A549 (cell line): ENCODE data around the gene SSUH2. TPM values are rescaled to one million over a fixed set of nuclear protein-coding genes. Genes with fewer than 3 reads are reported as not detected.
A peak's percentile ranks its signal among the peaks of the same experiment; 100 is the strongest.
"Not testable (repeated sequence)": the region's sequence is repeated elsewhere in the genome, so short reads cannot be mapped to it uniquely, and the experiment has no call there.

ENCODE experiments used
- ATAC-seq, 2 experiments: fragments of 200-7000 bp in 1 of 2; fragments of >200 bp in 1 of 2; cut with Nextera tagmentation in 1 of 2; cut with Tn5 transposase in 1 of 2; 3 replicates each; pipeline versions ENCODE4 v1.8.0 to v1.9.1; 2018 to 2020; ENCODE audit warnings: mild to moderate bottlenecking in 1 of 2, moderate library complexity in 1 of 2
- CTCF ChIA-PET: fragments of 300-600 bp; sonication (Branson Sonifier 250); formaldehyde crosslinking; extraction: SDS; loops from one replicate; lab custom pipeline; 2021; ENCODE audit warnings: antibody characterized with exemption, inconsistent platforms; lab: Yijun Ruan, JAX
- POLR2A ChIA-PET: fragments of 350-600 bp; formaldehyde crosslinking; extraction: SDS; loops from one replicate; lab custom pipeline; 2021; ENCODE audit warnings: antibody characterized with exemption, inconsistent platforms; lab: Yijun Ruan, JAX
- DNase-seq, 2 experiments: peaks; one replicate each; pipeline versions ENCODE4 v3.0.0 to v3.0.0-alpha.2; 2011 to 2016; ENCODE audit warnings: low read depth in 1 of 2, low spot score in 1 of 2
- FAIRE-seq: peaks from 2 replicates; lab custom pipeline; 2011; peaks lifted over from hg19 to GRCh38; lab: Jason Lieb, UNC
- H3K27ac ChIP-seq, 2 experiments: fragments of >200 bp; sonication (Bioruptor Twin); formaldehyde crosslinking; 3 replicates each; pipeline ENCODE4 v1.5.1; 2016 to 2017
- H3K4me1 ChIP-seq: fragments of >200 bp; sonication (Bioruptor Twin); formaldehyde crosslinking; 3 replicates; pipeline ENCODE4 v1.6.1; 2016
- H3K4me2 ChIP-seq: fragments of >200 bp; sonication (Bioruptor Twin); formaldehyde crosslinking; 3 replicates; pipeline ENCODE4 v1.6.1; 2016
- H3K4me3 ChIP-seq: fragments of >200 bp; sonication (Bioruptor Twin); formaldehyde crosslinking; 3 replicates; pipeline ENCODE4 v1.5.1; 2016
- H3K9me3 ChIP-seq: fragments of >200 bp; sonication (Bioruptor Twin); formaldehyde crosslinking; 3 replicates; pipeline ENCODE4 v1.6.1; 2016
- FOSL2 ChIP-seq, 2 experiments: fragments of 450-650 bp in 1 of 2; fragments of >200 bp in 1 of 2; sonication (Bioruptor Twin) in 1 of 2; formaldehyde crosslinking; IDR thresholded peaks; 2 replicates each; pipeline versions ENCODE4 v1.5.0 to v1.6.1; 2016 to 2020; ENCODE audit warnings: mild to moderate bottlenecking in 1 of 2, moderate library complexity in 1 of 2
- HOXB13 ChIP-seq: fragments of 250-450 bp; sonication (Bioruptor Pico); IDR thresholded peaks from 2 replicates; pipeline ENCODE4 v1.5.0; 2020; ENCODE audit warnings: low read depth, mild to moderate bottlenecking, moderate library complexity
- NPAS2 ChIP-seq: fragments of 250-450 bp; sonication (Bioruptor Pico); IDR thresholded peaks from 2 replicates; pipeline ENCODE4 v1.8.0; 2022; ENCODE audit warnings: mild to moderate bottlenecking, moderate library complexity, borderline replicate concordance
- RAD21 ChIP-seq, 2 experiments: fragments of >200 bp in 1 of 2; sonication (Bioruptor Twin) in 1 of 2; formaldehyde crosslinking in 1 of 2; IDR thresholded peaks in 1 of 2; conservative IDR thresholded peaks in 1 of 2; 2 replicates in 1 of 2; 3 replicates in 1 of 2; pipeline ENCODE4 v1.6.1; 2012 to 2018; ENCODE audit warnings: inconsistent platforms in 1 of 2
- SMC3 ChIP-seq: fragments of >200 bp; sonication (Bioruptor Twin); formaldehyde crosslinking; IDR thresholded peaks from 3 replicates; pipeline ENCODE4 v1.6.1; 2018; ENCODE audit warnings: inconsistent platforms
- WGBS: methylation state at CpG from one replicate; pipeline ENCODE4 v1.1.6; 2017; ENCODE audit errors: missing lambda C conversion rate; 5-methylcytosine and 5-hydroxymethylcytosine counted together
- polyA minus RNA-seq: library from RNA; depleted of rRNA, polyadenylated mRNA; stranded (reverse); fragments of >200 nt; gene quantifications from 2 replicates; pipeline ENCODE4 v1.2.3, GENCODE V29; 2011; rRNA and poly(A)+ RNA removed
- polyA plus RNA-seq, 4 experiments: library from polyadenylated mRNA; depleted of rRNA in 3 of 4; stranded (reverse); fragments of >200 nt; fragmentation: RNase III in 1 of 4; extraction: RNeasy Plus Mini Kit Qiagen cat#74134 plus additional on column Dnase treatment in 1 of 4; gene quantifications; 2 replicates in 3 of 4; 3 replicates in 1 of 4; pipeline ENCODE4 v1.2.3, GENCODE V29; 2011 to 2017
- TF ChIP-seq, protein P1 (sequence below): fragments of >200 bp; sonication (Bioruptor Twin); formaldehyde crosslinking; IDR thresholded peaks from 3 replicates; pipeline ENCODE4 v1.5.1; 2016

The SSUH2 gene, protein sequence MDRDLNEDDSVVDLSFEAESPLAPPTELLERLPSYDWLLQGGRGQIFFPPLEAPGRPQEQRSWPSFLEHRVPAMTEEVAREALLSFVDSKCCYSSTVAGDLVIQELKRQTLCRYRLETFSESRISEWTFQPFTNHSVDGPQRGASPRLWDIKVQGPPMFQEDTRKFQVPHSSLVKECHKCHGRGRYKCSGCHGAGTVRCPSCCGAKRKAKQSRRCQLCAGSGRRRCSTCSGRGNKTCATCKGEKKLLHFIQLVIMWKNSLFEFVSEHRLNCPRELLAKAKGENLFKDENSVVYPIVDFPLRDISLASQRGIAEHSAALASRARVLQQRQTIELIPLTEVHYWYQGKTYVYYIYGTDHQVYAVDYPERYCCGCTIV
- polyA plus RNA-seq (2011; rRNA removed) (0.59 and 0.86 TPM in 2 replicates), polyA plus RNA-seq (2017; fragmentation: RNase III; extraction: RNeasy Plus Mini Kit Qiagen cat#74134 plus additional on column Dnase treatment) (0.35 to 0.56 TPM (median 0.47 TPM) in 3 replicates), polyA minus RNA-seq (0.99 and 2.3 TPM in 2 replicates)
- 0.52 and 0.54 TPM in 2 replicates for polyA plus RNA-seq (2012; cell fraction: cytosol; rRNA removed)
- 3.9 and 4.6 TPM in 2 replicates for polyA plus RNA-seq (2012; cell fraction: nucleus; rRNA removed)

DNA sequence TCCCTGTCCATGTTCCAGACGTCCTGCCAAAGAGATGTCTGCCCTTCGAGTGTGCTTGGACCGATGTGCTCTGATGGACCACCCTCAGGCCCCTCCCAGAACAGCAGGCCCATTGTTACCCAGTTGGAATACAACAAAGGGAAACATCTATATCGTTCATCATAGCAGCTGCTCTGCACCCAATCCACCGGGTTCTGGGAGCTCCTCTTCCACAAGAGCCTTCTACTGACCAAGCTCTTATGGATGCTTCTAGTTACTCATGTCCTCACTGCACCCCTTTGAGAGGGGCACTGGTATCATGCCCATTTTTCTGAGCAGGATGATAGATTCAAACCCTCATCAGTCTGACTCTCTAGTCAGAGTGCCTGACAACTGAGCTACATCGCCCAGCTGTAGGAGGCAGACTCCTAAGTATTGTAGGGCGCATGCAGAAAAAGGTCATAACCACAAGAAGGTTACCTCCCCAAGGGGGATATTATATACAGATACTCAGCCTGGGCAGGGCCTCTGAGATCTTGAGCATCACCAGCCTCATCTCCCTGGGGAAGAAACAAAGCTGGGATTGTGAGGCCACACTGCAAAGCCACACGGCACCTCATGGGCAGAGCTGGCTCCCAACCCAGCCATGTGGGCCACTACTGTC is at the start of gene SSUH2:
SSUH2 (minus strand) TSS at position 51 of the 643 bp plus-strand sequence; CDS start at position 11, 40 bp downstream.
- Histone ChIP-seq H3K4me3 (no peak within 1 kb of the TSS), H3K4me1 (no peaks in the 10 kb centered on the region), H3K9me3 (no peaks in the 10 kb centered on the region), H3K27ac (no peak within 1 kb of the TSS), H3K4me2 (no peak within 1 kb of the TSS)
- WGBS = 81% methylated on average over 8 of the region's 8 CpGs
- TF ChIP-seq NPAS2 (no peak), HOXB13 (CRISPR knock-in tag) (no peak)
- DNase-seq (no peak), ATAC-seq (no peak), FAIRE-seq (no peak)
- ChIA-PET POLR2A (no interaction called here), CTCF (interaction anchor here (0.9 to 1.7 kb wide), 4 partner anchors 17 to 228 kb away, joined by 3 to 6 read pairs (median 3); partner anchors contain the start of gene OXTR)

DNA sequence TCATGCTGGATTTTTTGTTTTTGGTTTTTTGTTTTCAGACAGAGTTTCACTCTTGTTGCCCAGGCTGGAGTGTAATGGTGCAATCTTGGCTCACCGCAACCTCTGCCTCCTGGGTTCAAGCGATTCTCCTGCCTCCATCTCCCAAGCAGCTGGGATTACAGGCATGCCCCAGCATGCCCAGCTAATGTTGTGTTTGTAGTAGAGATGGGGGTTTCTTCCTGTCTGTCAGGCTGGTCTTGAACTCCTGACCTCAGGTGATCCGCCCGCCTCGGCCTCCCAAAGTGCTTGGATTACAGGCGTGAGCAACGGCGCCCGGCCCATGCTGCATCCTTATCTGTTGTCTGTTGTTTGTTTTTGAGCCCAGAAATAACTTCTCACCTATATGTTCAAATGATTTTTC is 46.7 kb upstream of the SSUH2 start:
- FAIRE-seq, H3K4me3 ChIP-seq, DNase-seq, CTCF ChIA-PET, H3K9me3 ChIP-seq, ATAC-seq, H3K4me1 ChIP-seq, H3K4me2 ChIP-seq, H3K27ac ChIP-seq, POLR2A ChIA-PET: not testable (repeated sequence)
- WGBS = 95% methylated on average over 9 of the region's 9 CpGs

DNA sequence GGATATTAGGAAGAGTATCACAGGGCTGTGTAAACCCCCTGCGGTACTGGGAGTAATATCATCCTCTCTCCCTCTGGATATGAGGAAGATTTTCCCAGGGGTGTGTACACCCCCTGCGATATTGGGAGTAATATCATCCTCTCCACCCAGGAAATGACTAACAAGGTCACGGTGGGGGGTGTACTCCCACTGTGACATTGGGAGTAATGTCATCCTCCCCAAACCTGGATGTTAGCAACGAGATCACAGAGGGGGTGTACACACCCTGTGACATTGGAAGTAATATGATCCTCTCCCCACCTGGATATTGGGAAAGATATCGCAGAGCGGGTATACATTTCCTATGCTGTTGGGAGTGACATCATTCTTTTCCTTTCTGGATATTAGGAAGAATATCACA is 40.4 kb upstream of the SSUH2 start:
- H3K4me3 ChIP-seq, H3K4me2 ChIP-seq, ATAC-seq, H3K9me3 ChIP-seq, POLR2A ChIA-PET, CTCF ChIA-PET, H3K27ac ChIP-seq, FAIRE-seq, DNase-seq: not testable (repeated sequence)
- peaks cover 25% of the 10 kb centered on the region; the same call in 2 of the 3 replicates for H3K4me1 ChIP-seq
- WGBS = 43% methylated on average over 6 of the region's 6 CpGs

DNA sequence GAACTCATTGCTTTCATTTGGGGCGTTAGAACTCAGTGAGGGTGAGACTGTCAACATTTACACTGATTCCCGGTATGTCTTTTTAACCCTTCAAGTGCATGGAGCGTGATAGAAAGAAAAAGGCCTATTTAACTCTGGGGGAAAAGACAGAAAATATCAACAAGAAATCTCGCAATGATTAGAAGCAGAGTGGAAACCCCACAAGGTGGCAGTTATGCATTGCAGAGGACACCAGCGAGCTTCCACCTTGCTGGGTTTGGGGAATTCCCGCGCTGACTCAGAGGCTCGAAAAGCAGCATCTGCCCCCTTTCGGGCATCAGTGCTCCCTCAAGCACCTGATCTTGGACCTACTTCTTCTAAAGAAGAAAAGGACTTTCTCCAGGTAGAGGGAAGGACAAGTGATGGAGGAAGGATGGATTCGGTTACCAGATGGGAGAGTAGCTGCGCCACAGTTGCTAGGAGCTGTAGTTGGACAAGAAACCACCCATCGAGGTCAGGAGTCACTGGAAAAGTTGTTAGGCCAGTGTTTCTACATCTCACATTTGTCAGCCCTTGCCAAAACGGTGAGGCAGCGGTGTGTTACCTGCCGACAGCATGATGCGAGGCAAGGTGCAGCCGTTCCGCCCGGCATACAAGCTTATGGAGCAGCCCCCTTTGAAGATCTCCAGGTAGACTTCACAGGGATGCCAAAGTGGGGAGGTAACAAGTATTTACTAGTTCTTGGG is 38.4 kb upstream of the SSUH2 start:
- FAIRE-seq; POLR2A ChIA-PET; ATAC-seq; H3K4me3 ChIP-seq; H3K9me3 ChIP-seq; TF ChIP-seq FOSL2 (IDR thresholded peaks at IDR 0.05): not testable (repeated sequence)
- TF ChIP-seq RAD21 (conservative IDR thresholded peaks at IDR 0.05 in 1 of 2, IDR thresholded peaks at IDR 0.05 in 1 of 2) (peak; percentile 68 to 69), SMC3 (peak; percentile 57), FOSL2 (CRISPR knock-in tag; IDR thresholded peaks at IDR 0.05) (peak; percentile 63)
- TF ChIP-seq, protein P1, sequence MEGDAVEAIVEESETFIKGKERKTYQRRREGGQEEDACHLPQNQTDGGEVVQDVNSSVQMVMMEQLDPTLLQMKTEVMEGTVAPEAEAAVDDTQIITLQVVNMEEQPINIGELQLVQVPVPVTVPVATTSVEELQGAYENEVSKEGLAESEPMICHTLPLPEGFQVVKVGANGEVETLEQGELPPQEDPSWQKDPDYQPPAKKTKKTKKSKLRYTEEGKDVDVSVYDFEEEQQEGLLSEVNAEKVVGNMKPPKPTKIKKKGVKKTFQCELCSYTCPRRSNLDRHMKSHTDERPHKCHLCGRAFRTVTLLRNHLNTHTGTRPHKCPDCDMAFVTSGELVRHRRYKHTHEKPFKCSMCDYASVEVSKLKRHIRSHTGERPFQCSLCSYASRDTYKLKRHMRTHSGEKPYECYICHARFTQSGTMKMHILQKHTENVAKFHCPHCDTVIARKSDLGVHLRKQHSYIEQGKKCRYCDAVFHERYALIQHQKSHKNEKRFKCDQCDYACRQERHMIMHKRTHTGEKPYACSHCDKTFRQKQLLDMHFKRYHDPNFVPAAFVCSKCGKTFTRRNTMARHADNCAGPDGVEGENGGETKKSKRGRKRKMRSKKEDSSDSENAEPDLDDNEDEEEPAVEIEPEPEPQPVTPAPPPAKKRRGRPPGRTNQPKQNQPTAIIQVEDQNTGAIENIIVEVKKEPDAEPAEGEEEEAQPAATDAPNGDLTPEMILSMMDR = peak; percentile 48
- H3K4me1 ChIP-seq = peaks cover 31% of the 10 kb centered on the region
- 0 out of 6 replicates have a peak overlapping the region, but pooled peaks of 1 of the 2 experiments have one; percentile 35 for H3K27ac ChIP-seq
- WGBS = 41% methylated on average over 17 of the region's 19 CpGs
- peak overlapping the region; percentile 12; the same call in 1 of the 3 replicates for H3K4me2 ChIP-seq
- CTCF ChIA-PET = interaction anchor here (0.8 to 2.3 kb wide), 14 partner anchors 9 to 284 kb away, joined by 3 to 10 read pairs (median 3); partner anchors contain the start of gene OXTR
- DNase-seq = peak in 1 of 2 experiments; percentile 33

DNA sequence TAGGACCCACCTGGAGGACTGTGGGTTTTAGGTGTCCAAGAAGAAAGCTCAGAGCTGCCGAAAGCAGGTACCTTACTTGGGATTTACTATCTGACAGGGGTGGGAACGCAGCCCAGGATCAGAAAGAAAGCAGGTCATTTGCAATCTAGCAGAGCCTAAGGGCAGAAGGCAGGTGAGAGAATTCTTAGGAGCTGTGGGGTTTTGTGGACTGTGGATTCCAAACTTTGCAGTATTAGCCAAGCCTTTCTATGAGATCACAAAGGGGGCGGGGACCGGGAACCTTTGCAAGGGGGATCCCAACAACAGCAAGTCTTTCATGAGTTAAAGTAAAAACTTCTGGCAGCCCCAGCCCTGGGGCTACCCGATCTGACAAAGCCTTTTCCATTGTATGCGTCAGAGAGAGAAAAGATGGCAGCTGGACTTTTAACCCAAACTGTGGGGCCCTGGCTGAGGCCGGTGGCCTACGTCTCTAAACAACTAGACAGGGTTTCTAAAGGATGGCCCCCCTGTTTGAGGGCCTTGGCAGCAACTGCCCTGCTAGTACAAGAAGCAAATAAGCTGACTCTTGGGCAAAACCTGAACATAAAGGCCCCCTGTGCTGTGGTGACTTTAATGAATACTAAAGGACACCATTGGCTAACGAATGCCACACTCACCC is 37.4 kb upstream of the SSUH2 start:
- CTCF ChIA-PET = interaction anchor here (1.0 to 2.3 kb wide), 8 partner anchors 63 to 285 kb away, joined by 3 to 10 read pairs (median 5); partner anchors contain the start of gene OXTR
- 63% methylated on average over 9 of the region's 9 CpGs for WGBS
- DNase-seq, ATAC-seq, FAIRE-seq, POLR2A ChIA-PET, H3K4me3 ChIP-seq, H3K4me2 ChIP-seq, H3K9me3 ChIP-seq: not testable (repeated sequence)
- Histone ChIP-seq H3K27ac (peak overlapping the region in 1 of 2 experiments; percentile 82; a peak in 4 of 6 replicates), H3K4me1 (peaks cover 31% of the 10 kb centered on the region)
